Glutamatergic neuron (in vitro differentiated cells): ENCODE measurements around the gene NOS1. TPM values are rescaled to one million over a fixed set of nuclear protein-coding genes. Genes with fewer than 3 reads are reported as not detected.

Experiments
- DNase-seq: peaks from one replicate; pipeline ENCODE4 v3.0.0; 2022
- H3K27ac Mint-ChIP-seq: one replicate; pipeline ENCODE4 v1.8.0; 2020; ENCODE audit warnings: mild to moderate bottlenecking, mixed read lengths, inconsistent platforms; ENCODE audit not compliant: unreplicated experiment
- H3K27me3 Mint-ChIP-seq: one replicate; pipeline ENCODE4 v1.8.0; 2020; ENCODE audit warnings: mild to moderate bottlenecking, moderate library complexity, mixed read lengths, inconsistent platforms; ENCODE audit not compliant: unreplicated experiment
- H3K36me3 Mint-ChIP-seq: one replicate; pipeline ENCODE4 v1.8.0; 2020; ENCODE audit warnings: mild to moderate bottlenecking, mixed read lengths, inconsistent platforms; ENCODE audit not compliant: unreplicated experiment
- H3K4me1 Mint-ChIP-seq: one replicate; pipeline ENCODE4 v1.8.0; 2020; ENCODE audit warnings: mild to moderate bottlenecking, low read depth, mixed read lengths, inconsistent platforms; ENCODE audit not compliant: unreplicated experiment
- H3K4me3 Mint-ChIP-seq: one replicate; pipeline ENCODE4 v1.8.0; 2020; ENCODE audit warnings: mild to moderate bottlenecking, mixed read lengths, inconsistent platforms; ENCODE audit not compliant: unreplicated experiment
- H3K9me3 Mint-ChIP-seq: one replicate; pipeline ENCODE4 v1.8.0; 2020; ENCODE audit warnings: mild to moderate bottlenecking, moderate library complexity, mixed read lengths, inconsistent platforms; ENCODE audit not compliant: unreplicated experiment
- CTCF ChIP-seq: fragments of 200-600 bp; sonication (generic); IDR thresholded peaks from one replicate; pipeline ENCODE4 v1.5.0; 2021; ENCODE audit not compliant: partially characterized antibody, unreplicated experiment
- total RNA-seq: library from RNA; stranded (reverse); fragmentation: NEBNext Ultra II Directional; extraction: Animal tissue kit (Norgen Biotek cat#: 25700); gene quantifications from one replicate; pipeline ENCODE4 v1.2.1, GENCODE V29; 2021; ENCODE audit not compliant: unreplicated experiment

The NOS1 gene
- total RNA-seq, 1 donor from 2014 or later, result 0.96 TPM

GRCh38 chr12:117343849-117344248, 17.6 kb downstream of the NOS1 start:
- Mint-ChIP-seq H3K9me3 (peaks cover 1% of the 10 kb centered on the region), H3K4me1 (peaks cover 1% of the 10 kb centered on the region), H3K27me3 (peaks cover 2% of the 10 kb centered on the region), H3K27ac (no peak overlapping the region), H3K4me3 (no peak overlapping the region), H3K36me3 (no peaks in the 10 kb centered on the region)
- no peak for TF ChIP-seq CTCF
- DNase-seq, result no peak

DNA sequence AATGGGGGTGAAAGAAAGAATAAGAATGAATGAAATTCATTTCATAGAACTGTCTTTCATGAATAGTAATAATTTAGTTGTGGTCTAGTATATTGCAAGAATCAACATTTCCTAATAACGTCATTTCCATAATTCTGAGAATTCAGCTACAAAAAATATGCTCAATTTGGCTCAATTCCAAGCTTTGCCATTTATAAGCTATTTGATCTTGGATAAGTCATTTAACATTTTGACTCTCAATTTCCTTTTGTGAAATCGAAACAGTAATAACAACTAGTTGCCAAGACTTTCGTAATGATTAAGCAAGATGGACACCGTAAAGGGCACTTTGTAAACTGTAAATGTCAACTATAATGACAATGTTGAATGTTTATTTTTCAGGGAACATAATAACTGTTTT, 18.1 kb downstream of the NOS1 start:
- Mint-ChIP-seq H3K36me3 (no peaks in the 10 kb centered on the region), H3K9me3 (no peaks in the 10 kb centered on the region), H3K4me1 (peaks cover 5% of the 10 kb centered on the region), H3K27ac (no peak overlapping the region), H3K4me3 (no peak overlapping the region), H3K27me3 (peaks cover 2% of the 10 kb centered on the region)
- no peak for DNase-seq
- TF ChIP-seq CTCF, result no peak

GRCh38 chr12:117342682-117343081, 18.7 kb downstream of the NOS1 start:
- H3K27ac Mint-ChIP-seq, result no peak overlapping the region
- H3K4me1 Mint-ChIP-seq, result peaks cover 5% of the 10 kb centered on the region

GRCh38 chr12:117342247-117342646, 19.2 kb downstream of the NOS1 start:
- TF ChIP-seq CTCF, result no peak
- no peak overlapping the region for H3K27ac Mint-ChIP-seq
- no peak overlapping the region for H3K4me3 Mint-ChIP-seq
- H3K9me3 Mint-ChIP-seq, result no peaks in the 10 kb centered on the region
- H3K36me3 Mint-ChIP-seq, result no peaks in the 10 kb centered on the region
- no peak for DNase-seq
- peaks cover 2% of the 10 kb centered on the region for H3K27me3 Mint-ChIP-seq
- H3K4me1 Mint-ChIP-seq, result peaks cover 5% of the 10 kb centered on the region

More at GRCh38 chr12:117342682-117343081, 18.7 kb downstream of the NOS1 start:
- TF ChIP-seq CTCF, result no peak
- no peaks in the 10 kb centered on the region for H3K36me3 Mint-ChIP-seq
- no peak for DNase-seq
- peaks cover 2% of the 10 kb centered on the region for H3K27me3 Mint-ChIP-seq
- H3K4me3 Mint-ChIP-seq, result no peak overlapping the region
- H3K9me3 Mint-ChIP-seq, result no peaks in the 10 kb centered on the region

- Mint-ChIP-seq H3K36me3 (no peaks in the 10 kb centered on the region), H3K4me1 (peaks cover 6% of the 10 kb centered on the region), H3K4me3 (no peak overlapping the region), H3K27ac (no peak overlapping the region), H3K27me3 (peaks cover 2% of the 10 kb centered on the region), H3K9me3 (peaks cover 2% of the 10 kb centered on the region)
- no peak for DNase-seq
- TF ChIP-seq CTCF, result no peak
Observed at GRCh38 chr12:117339104-117339503, 22.3 kb downstream of the NOS1 start.
